Neural cell (in vitro differentiated cells): ENCODE data around the gene ZDHHC18. TPM values are rescaled to one million over a fixed set of nuclear protein-coding genes. Genes with fewer than 3 reads are reported as not detected.

ENCODE experiments used
- H2AFZ ChIP-seq: fragments of 200-600, 300-800 bp; sonication (generic), shearing (Covaris generic); 2 replicates; pipeline ENCODE4 v1.6.0; 2014; ENCODE audit warnings: low read depth, mild to moderate bottlenecking, antibody characterized with exemption, low read length, moderate library complexity
- H3F3A ChIP-seq: fragments of 200-600 bp; shearing (Covaris generic); 2 replicates; pipeline ENCODE4 v1.6.1; 2016; ENCODE audit warnings: mild to moderate bottlenecking, moderate library complexity, mixed read lengths, antibody characterized with exemption, low read length; ENCODE audit not compliant: insufficient read depth, poor library complexity, severe bottlenecking
- H3K27ac ChIP-seq: fragments of 200-600, 300-800 bp; sonication (generic), shearing (Covaris generic); 2 replicates; pipeline ENCODE4 v1.5.1; 2014; ENCODE audit warnings: mild to moderate bottlenecking, low read length, moderate library complexity
- H3K27me3 ChIP-seq: fragments of 300-800, 200-600 bp; sonication (generic), shearing (Covaris generic); 2 replicates; pipeline ENCODE4 v1.6.0; 2014; ENCODE audit warnings: mild to moderate bottlenecking, low read depth, low read length, moderate library complexity; ENCODE audit not compliant: insufficient read depth
- H3K36me3 ChIP-seq: fragments of 300-800, 200-600 bp; sonication (generic), shearing (Covaris generic); 2 replicates; pipeline ENCODE4 v1.5.1; 2014; ENCODE audit warnings: mild to moderate bottlenecking, antibody characterized with exemption, low read length, moderate library complexity; ENCODE audit not compliant: insufficient read depth
- H3K4me2 ChIP-seq: fragments of 300-800, 200-600 bp; sonication (generic), shearing (Covaris generic); 2 replicates; pipeline ENCODE4 v1.6.0; 2014; ENCODE audit warnings: mild to moderate bottlenecking, low read length
- H3K4me3 ChIP-seq: fragments of 300-800, 200-600 bp; sonication (generic), shearing (Covaris generic); 2 replicates; pipeline ENCODE4 v1.5.1; 2014; ENCODE audit warnings: mild to moderate bottlenecking, low read length, moderate library complexity
- H3K79me2 ChIP-seq: fragments of 200-600 bp; shearing (Covaris generic); replicated peaks from 2 replicates; pipeline ENCODE4 v1.6.0; 2014; ENCODE audit warnings: mild to moderate bottlenecking, low read length, moderate library complexity; ENCODE audit not compliant: insufficient read depth
- H3K9ac ChIP-seq: fragments of 300-800, 200-600 bp; sonication (generic), shearing (Covaris generic); 2 replicates; pipeline ENCODE4 v1.6.1; 2016; ENCODE audit warnings: mild to moderate bottlenecking, low read length, mixed read lengths
- H3K9me2 ChIP-seq: fragments of 200-600 bp; shearing (Covaris generic); 2 replicates; pipeline ENCODE4 v1.6.1; 2016; ENCODE audit warnings: mild to moderate bottlenecking, low read length, mixed read lengths; ENCODE audit not compliant: insufficient read depth
- H3K9me3 ChIP-seq: fragments of 200-600, 300-800 bp; sonication (generic), shearing (Covaris generic); 2 replicates; pipeline ENCODE4 v1.6.1; 2016; ENCODE audit warnings: mild to moderate bottlenecking, mixed run types, low read length, moderate library complexity, mixed read lengths
- H4K20me1 ChIP-seq: fragments of 200-600 bp; shearing (Covaris generic); 2 replicates; pipeline ENCODE4 v1.6.1; 2016; ENCODE audit warnings: mild to moderate bottlenecking, mixed run types; ENCODE audit not compliant: insufficient read depth
- EP300 ChIP-seq: fragments of 450-650 bp; conservative IDR thresholded peaks from 2 replicates; pipeline ENCODE4 v1.6.1; 2014; ENCODE audit warnings: antibody characterized with exemption, mild to moderate bottlenecking, moderate library complexity; ENCODE audit not compliant: poor library complexity, severe bottlenecking
- EZH2 ChIP-seq: fragments of 200-600, 300-800 bp; shearing (Covaris generic), sonication (generic); IDR thresholded peaks from 2 replicates; pipeline ENCODE4 v1.6.1; 2014; ENCODE audit warnings: antibody characterized with exemption, low read length, borderline replicate concordance, mild to moderate bottlenecking; ENCODE audit not compliant: insufficient read depth, poor library complexity, severe bottlenecking
- MXI1 ChIP-seq: fragments of 450-650 bp; conservative IDR thresholded peaks from 2 replicates; pipeline ENCODE4 v1.6.1; 2014; ENCODE audit warnings: antibody characterized with exemption, mild to moderate bottlenecking; ENCODE audit not compliant: poor library complexity, severe bottlenecking
- POLR2AphosphoS5 ChIP-seq: IDR thresholded peaks from 2 replicates; pipeline ENCODE4 v1.6.1; 2012
- RAD21 ChIP-seq: fragments of 450-650 bp; conservative IDR thresholded peaks from 2 replicates; pipeline ENCODE4 v1.6.1; 2014; ENCODE audit warnings: antibody characterized with exemption, mild to moderate bottlenecking, moderate library complexity
- SMC3 ChIP-seq: fragments of 450-650 bp; conservative IDR thresholded peaks from 2 replicates; pipeline ENCODE4 v1.6.1; 2014; ENCODE audit warnings: antibody characterized with exemption, mild to moderate bottlenecking, moderate library complexity; ENCODE audit not compliant: poor library complexity
- TAF1 ChIP-seq: IDR thresholded peaks from 2 replicates; pipeline ENCODE4 v1.6.1; 2012; ENCODE audit warnings: low read depth
- polyA plus RNA-seq: library from polyadenylated mRNA; depleted of rRNA; stranded (reverse); fragments of >200 nt; gene quantifications from 2 replicates; pipeline ENCODE4 v1.2.3, GENCODE V29; 2014
- small RNA-seq, 3 experiments: library from RNA; depleted of rRNA; stranded (forward); fragments of <200 nt; gene quantifications; one replicate each; pipeline ENCODE3, GENCODE V24; 2012
- TF ChIP-seq, protein P1 (sequence below): fragments of 450-650 bp; IDR thresholded peaks from 2 replicates; pipeline ENCODE4 v1.5.1; 2014; ENCODE audit warnings: antibody characterized with exemption, mild to moderate bottlenecking, moderate library complexity; ENCODE audit not compliant: poor library complexity, severe bottlenecking
- TF ChIP-seq, protein P2 (sequence below): IDR thresholded peaks from 2 replicates; pipeline ENCODE4 v1.6.1; 2012; ENCODE audit warnings: borderline replicate concordance

Gene ZDHHC18
- polyA plus RNA-seq, 1 donor from 2014 or later, result 23.7 TPM

DNA sequence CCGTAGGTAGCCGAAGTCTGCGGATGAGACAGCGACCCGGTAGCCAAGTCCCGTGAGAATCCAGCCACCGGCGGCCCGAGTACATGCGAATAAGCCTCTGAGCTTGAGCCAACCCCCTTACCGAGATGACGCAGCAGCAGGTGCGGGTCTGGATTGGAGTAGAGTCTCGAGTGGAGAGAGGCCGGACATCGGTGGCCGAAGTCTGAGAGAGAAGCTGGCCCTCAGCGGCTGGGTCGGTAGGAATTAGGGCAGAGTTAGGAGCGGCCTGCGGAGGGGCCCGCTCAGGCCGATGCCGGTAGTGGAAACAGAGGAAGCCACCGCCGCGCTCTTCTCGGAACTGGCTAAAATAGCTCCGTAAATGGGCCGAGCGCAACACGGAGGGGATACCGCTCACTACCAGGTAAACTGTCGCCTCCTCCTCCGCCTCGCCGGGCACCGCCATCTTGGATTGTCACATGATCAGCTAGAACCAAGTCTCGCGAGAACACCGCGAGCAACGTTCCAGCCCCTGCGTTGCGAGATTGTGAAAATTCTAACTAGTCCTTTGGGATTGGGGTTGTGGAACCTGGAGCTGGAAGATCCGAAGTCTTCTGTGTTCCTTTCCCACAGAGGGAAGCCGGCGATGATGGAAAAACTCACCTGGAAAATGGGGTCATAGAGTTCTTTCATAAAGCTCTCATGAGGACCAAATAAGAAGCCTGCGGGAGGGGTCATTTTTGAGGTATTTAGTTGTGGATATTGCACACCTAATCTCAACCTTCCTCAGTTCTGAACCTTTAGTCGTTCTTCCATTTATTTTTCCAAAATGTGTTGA is 73.7 kb downstream of the ZDHHC18 start, which contains the start of gene GPATCH3:
TSS of gene GPATCH3 (minus strand) at position 467 of the 814 bp plus-strand sequence. CDS start at position 442, 25 bp downstream.
- peak within 1 kb of the TSS; percentile 87 for H3K4me2 ChIP-seq
- no peaks in the 10 kb centered on the region for H3K27me3 ChIP-seq
- no peaks in the 10 kb centered on the region for H3K9me3 ChIP-seq
- H3F3A ChIP-seq, result no peaks in the 10 kb centered on the region
- no peaks in the 10 kb centered on the region for H3K9me2 ChIP-seq
- H2AFZ ChIP-seq, result peak within 1 kb of the TSS; percentile 94
- H4K20me1 ChIP-seq, result no peaks in the 10 kb centered on the region
- H3K4me3 ChIP-seq, result peak within 1 kb of the TSS; percentile 76
- H3K36me3 ChIP-seq, result no peaks in the 10 kb centered on the region
- peak within 1 kb of the TSS; percentile 80 for H3K9ac ChIP-seq
- TF ChIP-seq EZH2 (no peak), SMC3 (peak; percentile 18), POLR2AphosphoS5 (peak; percentile 94), EP300 (peak; percentile 50), TAF1 (peak; percentile 87), RAD21 (no peak), MXI1 (peak; percentile 86)
- TF ChIP-seq, protein P1, sequence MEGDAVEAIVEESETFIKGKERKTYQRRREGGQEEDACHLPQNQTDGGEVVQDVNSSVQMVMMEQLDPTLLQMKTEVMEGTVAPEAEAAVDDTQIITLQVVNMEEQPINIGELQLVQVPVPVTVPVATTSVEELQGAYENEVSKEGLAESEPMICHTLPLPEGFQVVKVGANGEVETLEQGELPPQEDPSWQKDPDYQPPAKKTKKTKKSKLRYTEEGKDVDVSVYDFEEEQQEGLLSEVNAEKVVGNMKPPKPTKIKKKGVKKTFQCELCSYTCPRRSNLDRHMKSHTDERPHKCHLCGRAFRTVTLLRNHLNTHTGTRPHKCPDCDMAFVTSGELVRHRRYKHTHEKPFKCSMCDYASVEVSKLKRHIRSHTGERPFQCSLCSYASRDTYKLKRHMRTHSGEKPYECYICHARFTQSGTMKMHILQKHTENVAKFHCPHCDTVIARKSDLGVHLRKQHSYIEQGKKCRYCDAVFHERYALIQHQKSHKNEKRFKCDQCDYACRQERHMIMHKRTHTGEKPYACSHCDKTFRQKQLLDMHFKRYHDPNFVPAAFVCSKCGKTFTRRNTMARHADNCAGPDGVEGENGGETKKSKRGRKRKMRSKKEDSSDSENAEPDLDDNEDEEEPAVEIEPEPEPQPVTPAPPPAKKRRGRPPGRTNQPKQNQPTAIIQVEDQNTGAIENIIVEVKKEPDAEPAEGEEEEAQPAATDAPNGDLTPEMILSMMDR, result no peak
- TF ChIP-seq, protein P2, sequence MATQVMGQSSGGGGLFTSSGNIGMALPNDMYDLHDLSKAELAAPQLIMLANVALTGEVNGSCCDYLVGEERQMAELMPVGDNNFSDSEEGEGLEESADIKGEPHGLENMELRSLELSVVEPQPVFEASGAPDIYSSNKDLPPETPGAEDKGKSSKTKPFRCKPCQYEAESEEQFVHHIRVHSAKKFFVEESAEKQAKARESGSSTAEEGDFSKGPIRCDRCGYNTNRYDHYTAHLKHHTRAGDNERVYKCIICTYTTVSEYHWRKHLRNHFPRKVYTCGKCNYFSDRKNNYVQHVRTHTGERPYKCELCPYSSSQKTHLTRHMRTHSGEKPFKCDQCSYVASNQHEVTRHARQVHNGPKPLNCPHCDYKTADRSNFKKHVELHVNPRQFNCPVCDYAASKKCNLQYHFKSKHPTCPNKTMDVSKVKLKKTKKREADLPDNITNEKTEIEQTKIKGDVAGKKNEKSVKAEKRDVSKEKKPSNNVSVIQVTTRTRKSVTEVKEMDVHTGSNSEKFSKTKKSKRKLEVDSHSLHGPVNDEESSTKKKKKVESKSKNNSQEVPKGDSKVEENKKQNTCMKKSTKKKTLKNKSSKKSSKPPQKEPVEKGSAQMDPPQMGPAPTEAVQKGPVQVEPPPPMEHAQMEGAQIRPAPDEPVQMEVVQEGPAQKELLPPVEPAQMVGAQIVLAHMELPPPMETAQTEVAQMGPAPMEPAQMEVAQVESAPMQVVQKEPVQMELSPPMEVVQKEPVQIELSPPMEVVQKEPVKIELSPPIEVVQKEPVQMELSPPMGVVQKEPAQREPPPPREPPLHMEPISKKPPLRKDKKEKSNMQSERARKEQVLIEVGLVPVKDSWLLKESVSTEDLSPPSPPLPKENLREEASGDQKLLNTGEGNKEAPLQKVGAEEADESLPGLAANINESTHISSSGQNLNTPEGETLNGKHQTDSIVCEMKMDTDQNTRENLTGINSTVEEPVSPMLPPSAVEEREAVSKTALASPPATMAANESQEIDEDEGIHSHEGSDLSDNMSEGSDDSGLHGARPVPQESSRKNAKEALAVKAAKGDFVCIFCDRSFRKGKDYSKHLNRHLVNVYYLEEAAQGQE, result peak; percentile 91
- peaks cover 17% of the 10 kb centered on the region for H3K79me2 ChIP-seq
- H3K27ac ChIP-seq, result peak within 1 kb of the TSS; percentile 76

DNA sequence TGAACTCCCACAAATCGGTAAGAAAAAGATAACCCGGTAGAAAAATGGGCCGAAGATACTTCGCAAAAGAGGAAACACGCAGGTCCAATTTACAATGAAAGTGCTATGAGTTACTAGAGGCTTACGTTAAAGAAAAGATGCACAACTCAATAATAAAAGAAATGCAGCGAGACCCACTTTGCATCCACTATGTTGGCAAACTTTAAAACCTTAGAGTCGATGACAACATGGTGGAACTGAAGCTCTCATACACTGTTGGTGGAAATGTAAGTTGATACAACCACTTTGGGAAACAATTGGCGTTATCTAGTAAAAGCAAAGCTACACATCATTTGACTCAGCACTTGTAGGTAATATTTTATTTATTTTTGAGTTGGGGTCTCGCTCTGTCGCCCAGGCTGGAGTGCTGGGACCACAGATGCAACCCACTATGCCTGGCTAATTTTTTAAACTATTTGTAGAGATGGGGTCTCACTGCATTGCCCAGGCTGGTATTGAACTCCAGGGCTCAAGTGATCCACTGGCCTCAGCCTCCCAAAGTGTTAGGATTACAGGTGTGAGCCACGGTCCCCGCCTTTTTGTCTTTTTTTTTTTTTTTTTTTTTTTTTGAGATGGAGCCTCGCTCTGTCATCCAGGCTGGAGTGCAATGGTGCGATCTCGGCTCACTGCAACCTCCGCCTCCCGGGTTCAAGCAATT is 74.5 kb downstream of the ZDHHC18 start:
- peaks cover 17% of the 10 kb centered on the region for H3K79me2 ChIP-seq
- H3F3A ChIP-seq, result no peaks in the 10 kb centered on the region
- H3K4me3 ChIP-seq, result peak overlapping the region; percentile 76
- no peak for TF ChIP-seq MXI1
- peak overlapping the region; percentile 94 for H2AFZ ChIP-seq
- H3K36me3 ChIP-seq, result no peaks in the 10 kb centered on the region
- no peaks in the 10 kb centered on the region for H4K20me1 ChIP-seq
- H3K4me2 ChIP-seq, result peak overlapping the region; percentile 87
- H3K9me3 ChIP-seq, result no peaks in the 10 kb centered on the region
- H3K27ac ChIP-seq, result peak overlapping the region; percentile 76
- H3K27me3 ChIP-seq, result no peaks in the 10 kb centered on the region
- no peaks in the 10 kb centered on the region for H3K9me2 ChIP-seq
- peak overlapping the region; percentile 80 for H3K9ac ChIP-seq

Small RNA genes lying within 50 kb of the gene (small RNA-seq; reads per million reads assigned to genes)
- gene RN7SL165P, result 0 reads per million in 3 experiments

Other genes with a start within 250 kb of the ZDHHC18 start
- 13.2 and 16.2 TPM in 2 replicates for gene ARID1A, start 130.7 kb upstream of the ZDHHC18 start, polyA plus RNA-seq
- gene PIGV, start 38.7 kb upstream of the ZDHHC18 start, polyA plus RNA-seq, result 4.7 and 5.9 TPM in 2 replicates
- gene SFN, start 36.5 kb downstream of the ZDHHC18 start, polyA plus RNA-seq, result 0.25 TPM in 1 of 2 replicates, not detected in the other
- gene GPN2, start 63.6 kb downstream of the ZDHHC18 start, polyA plus RNA-seq, result 17.7 and 20.2 TPM in 2 replicates
- gene GPATCH3, start 73.8 kb downstream of the ZDHHC18 start, polyA plus RNA-seq, result 6.6 and 7.1 TPM in 2 replicates
- gene NR0B2, start 87.3 kb downstream of the ZDHHC18 start, polyA plus RNA-seq, result not detected in 2 replicates
- gene NUDC, start 95.1 kb downstream of the ZDHHC18 start, polyA plus RNA-seq, result 20.6 and 32.1 TPM in 2 replicates
- not detected in 2 replicates for gene KDF1, start 133.8 kb downstream of the ZDHHC18 start, polyA plus RNA-seq
- gene TRNP1, start 167.0 kb downstream of the ZDHHC18 start, polyA plus RNA-seq, result 11.0 and 17.2 TPM in 2 replicates
- not detected in 2 replicates for gene TENT5B, start 186.2 kb downstream of the ZDHHC18 start, polyA plus RNA-seq